A673 (cell line): ENCODE measurements around the gene GSAP.

ENCODE experiments used
- EZH2 ChIP-seq: fragments of 200-600 bp; sonication (generic); IDR thresholded peaks from 2 replicates; pipeline ENCODE4 v1.6.1; 2017; ENCODE audit warnings: borderline replicate concordance, low read depth, mild to moderate bottlenecking, mixed read lengths, antibody characterized with exemption, low read length; ENCODE audit not compliant: poor library complexity, severe bottlenecking
- TF ChIP-seq, protein P1 (sequence below): fragments of 300-800, 200-600 bp; sonication (generic); conservative IDR thresholded peaks from 2 replicates; pipeline ENCODE4 v1.5.1; 2017; ENCODE audit warnings: low read depth, mild to moderate bottlenecking, antibody characterized with exemption, low read length, moderate library complexity, mixed read lengths

DNA sequence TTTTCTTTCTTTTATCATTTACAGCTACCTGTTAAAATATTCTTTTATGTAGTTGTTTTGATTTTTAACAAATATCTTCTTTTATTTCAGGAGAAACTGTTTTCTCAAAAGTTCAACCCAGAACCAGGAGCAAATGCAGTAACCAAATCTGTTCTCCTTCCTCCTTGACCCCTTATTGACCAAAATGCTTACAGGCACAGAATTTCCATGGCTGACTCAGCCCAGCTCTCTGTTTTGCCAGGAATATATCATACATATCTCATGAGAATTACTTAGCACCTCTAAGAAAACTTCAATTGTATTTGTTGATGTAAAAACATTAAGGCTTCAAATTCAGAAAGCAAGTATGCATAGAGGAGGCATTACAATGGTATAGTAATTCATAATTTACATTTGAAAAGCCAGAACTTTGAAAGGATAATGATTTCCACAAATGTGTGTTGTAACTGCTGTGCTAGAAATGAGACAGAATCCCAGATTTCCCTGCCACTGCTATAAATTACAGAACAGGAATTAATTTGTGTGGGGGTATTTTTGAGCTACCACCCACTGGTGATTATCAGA is 2.2 kb downstream of the GSAP start:
- TF ChIP-seq, protein P1, sequence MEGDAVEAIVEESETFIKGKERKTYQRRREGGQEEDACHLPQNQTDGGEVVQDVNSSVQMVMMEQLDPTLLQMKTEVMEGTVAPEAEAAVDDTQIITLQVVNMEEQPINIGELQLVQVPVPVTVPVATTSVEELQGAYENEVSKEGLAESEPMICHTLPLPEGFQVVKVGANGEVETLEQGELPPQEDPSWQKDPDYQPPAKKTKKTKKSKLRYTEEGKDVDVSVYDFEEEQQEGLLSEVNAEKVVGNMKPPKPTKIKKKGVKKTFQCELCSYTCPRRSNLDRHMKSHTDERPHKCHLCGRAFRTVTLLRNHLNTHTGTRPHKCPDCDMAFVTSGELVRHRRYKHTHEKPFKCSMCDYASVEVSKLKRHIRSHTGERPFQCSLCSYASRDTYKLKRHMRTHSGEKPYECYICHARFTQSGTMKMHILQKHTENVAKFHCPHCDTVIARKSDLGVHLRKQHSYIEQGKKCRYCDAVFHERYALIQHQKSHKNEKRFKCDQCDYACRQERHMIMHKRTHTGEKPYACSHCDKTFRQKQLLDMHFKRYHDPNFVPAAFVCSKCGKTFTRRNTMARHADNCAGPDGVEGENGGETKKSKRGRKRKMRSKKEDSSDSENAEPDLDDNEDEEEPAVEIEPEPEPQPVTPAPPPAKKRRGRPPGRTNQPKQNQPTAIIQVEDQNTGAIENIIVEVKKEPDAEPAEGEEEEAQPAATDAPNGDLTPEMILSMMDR: no peak
- no peak for TF ChIP-seq EZH2
